HG02852 (cell line): ENCODE results near the gene PCNX2.

Source experiments
- ATAC-seq: cut with Tn5 transposase; IDR thresholded peaks from one replicate; pipeline ENCODE4 v1.9.1; 2021; ENCODE audit warnings: mild to moderate bottlenecking, moderate library complexity; ENCODE audit not compliant: unreplicated experiment

Gene PCNX2

GRCh38 chr1:233075915-233076295 is 219.6 kb downstream of the PCNX2 start:
- ATAC-seq = no peak

GRCh38 chr1:233066087-233066486 is 229.4 kb downstream of the PCNX2 start:
- no peak for ATAC-seq

GRCh38 chr1:233065685-233066084 is 229.8 kb downstream of the PCNX2 start:
- ATAC-seq = no peak

- no peak for ATAC-seq
These were observed 230.5 kb downstream of the PCNX2 start for GRCh38 chr1:233064988-233065387.

GRCh38 chr1:233063462-233063861 is 232.1 kb downstream of the PCNX2 start:
- no peak for ATAC-seq

GRCh38 chr1:233061265-233061664 is 234.3 kb downstream of the PCNX2 start:
- no peak for ATAC-seq

GRCh38 chr1:233060461-233060994 is 235.0 kb downstream of the PCNX2 start:
- no peak for ATAC-seq

- no peak for ATAC-seq
These were observed 237.7 kb downstream of the PCNX2 start for GRCh38 chr1:233057836-233058235.

- no peak for ATAC-seq
These were observed 239.5 kb downstream of the PCNX2 start for GRCh38 chr1:233055879-233056641.

- ATAC-seq = no peak
These were observed 249.9 kb downstream of the PCNX2 start for GRCh38 chr1:233045588-233045987.

GRCh38 chr1:233042834-233043233 is 252.7 kb downstream of the PCNX2 start:
- peak; percentile 75 for ATAC-seq

GRCh38 chr1:233040494-233040893 is 255.0 kb downstream of the PCNX2 start:
- no peak for ATAC-seq

- ATAC-seq = no peak
These were observed 256.9 kb downstream of the PCNX2 start for GRCh38 chr1:233038581-233038980.

GRCh38 chr1:233037843-233038242 is 257.7 kb downstream of the PCNX2 start:
- no peak for ATAC-seq

- no peak for ATAC-seq
These were observed 260.7 kb downstream of the PCNX2 start for GRCh38 chr1:233034836-233035235.

GRCh38 chr1:233033361-233033760 is 262.2 kb downstream of the PCNX2 start:
- ATAC-seq = no peak

- ATAC-seq = no peak
These were observed 262.6 kb downstream of the PCNX2 start for GRCh38 chr1:233032916-233033315.

- ATAC-seq = no peak
These were observed 264.0 kb downstream of the PCNX2 start for GRCh38 chr1:233031521-233031920.

GRCh38 chr1:233027046-233027445 is 268.5 kb downstream of the PCNX2 start:
- no peak for ATAC-seq

- no peak for ATAC-seq
These were observed 270.0 kb downstream of the PCNX2 start for GRCh38 chr1:233025567-233025966.

GRCh38 chr1:233025157-233025556 is 270.4 kb downstream of the PCNX2 start:
- ATAC-seq = no peak

GRCh38 chr1:233024199-233024598 is 271.3 kb downstream of the PCNX2 start:
- ATAC-seq = no peak

- no peak for ATAC-seq
These were observed 273.3 kb downstream of the PCNX2 start for GRCh38 chr1:233022246-233022645.
